Loucy (cell line): Measurements from ENCODE around the gene GCK.

Experiments used
- CTCF ChIP-seq: fragments of 200-600 bp; sonication (generic); conservative IDR thresholded peaks from 2 replicates; pipeline ENCODE4 v1.5.1; 2014; ENCODE audit warnings: mild to moderate bottlenecking, antibody characterized with exemption, low read length
- EZH2phosphoT487 ChIP-seq: fragments of 200-600 bp; IDR thresholded peaks from 2 replicates; pipeline ENCODE4 v1.6.1; 2018; ENCODE audit warnings: antibody characterized with exemption, mild to moderate bottlenecking, moderate library complexity, borderline replicate concordance

- TF ChIP-seq CTCF (no peak), EZH2phosphoT487 (no peak)
Observed at GRCh38 chr7:44119829-44120380, 69.3 kb downstream of the GCK start.
